NCI-H2081 treated with DMSO at 0.1 percent for 48 hours (cell line): ENCODE data around the gene ANKRD13D.

Source experiments
- DNase-seq: peaks from one replicate; lab custom pipeline; 2025; lab: John Stamatoyannopoulos, UW

ANKRD13D gene

GRCh38 chr11:67273260-67273990 lies 15.7 kb upstream of the ANKRD13D start:
- no peak for DNase-seq

- DNase-seq = no peak
These were observed 14.1 kb upstream of the ANKRD13D start for GRCh38 chr11:67274768-67275605.

GRCh38 chr11:67275606-67276409 lies 13.3 kb upstream of the ANKRD13D start:
- DNase-seq = no peak

GRCh38 chr11:67276781-67277230 lies 12.3 kb upstream of the ANKRD13D start:
- no peak for DNase-seq

DNA sequence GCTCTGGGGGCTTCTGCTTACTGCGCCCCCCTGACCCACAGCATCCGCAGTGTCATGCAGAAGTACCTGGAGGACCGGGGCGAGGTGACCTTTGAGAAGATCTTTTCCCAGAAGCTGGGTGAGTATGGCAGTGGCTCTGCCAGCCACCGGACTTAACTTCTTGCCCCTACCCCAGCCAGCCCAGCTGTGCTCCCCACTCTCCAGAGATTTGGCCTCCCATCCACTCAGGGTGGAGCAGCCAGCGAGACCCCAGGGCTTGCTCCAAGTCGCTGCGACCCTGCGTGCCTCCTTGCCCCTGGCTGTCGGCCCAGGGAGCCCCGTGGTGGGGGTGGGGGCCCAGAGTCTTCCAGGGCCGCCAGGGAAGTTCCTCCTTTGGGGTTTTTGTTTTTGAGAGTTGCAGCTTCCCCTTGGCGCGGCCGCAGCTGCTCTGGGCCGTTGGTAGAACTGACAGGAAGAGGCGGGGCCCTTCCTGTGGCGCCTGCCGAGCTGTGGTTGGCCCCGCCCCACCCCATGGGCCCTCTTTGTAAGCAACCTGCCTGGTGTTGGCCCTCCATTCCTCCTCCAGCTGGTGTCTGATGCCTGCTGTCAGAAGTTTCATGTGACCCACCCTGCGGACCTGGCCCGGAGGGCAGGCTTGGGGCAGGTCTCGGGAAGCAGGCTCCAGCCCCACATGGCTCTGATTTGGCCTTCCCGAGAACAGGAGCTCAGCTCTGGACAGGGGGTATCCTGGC lies 11.7 kb upstream of the ANKRD13D start:
- peak; percentile 28 for DNase-seq

DNA sequence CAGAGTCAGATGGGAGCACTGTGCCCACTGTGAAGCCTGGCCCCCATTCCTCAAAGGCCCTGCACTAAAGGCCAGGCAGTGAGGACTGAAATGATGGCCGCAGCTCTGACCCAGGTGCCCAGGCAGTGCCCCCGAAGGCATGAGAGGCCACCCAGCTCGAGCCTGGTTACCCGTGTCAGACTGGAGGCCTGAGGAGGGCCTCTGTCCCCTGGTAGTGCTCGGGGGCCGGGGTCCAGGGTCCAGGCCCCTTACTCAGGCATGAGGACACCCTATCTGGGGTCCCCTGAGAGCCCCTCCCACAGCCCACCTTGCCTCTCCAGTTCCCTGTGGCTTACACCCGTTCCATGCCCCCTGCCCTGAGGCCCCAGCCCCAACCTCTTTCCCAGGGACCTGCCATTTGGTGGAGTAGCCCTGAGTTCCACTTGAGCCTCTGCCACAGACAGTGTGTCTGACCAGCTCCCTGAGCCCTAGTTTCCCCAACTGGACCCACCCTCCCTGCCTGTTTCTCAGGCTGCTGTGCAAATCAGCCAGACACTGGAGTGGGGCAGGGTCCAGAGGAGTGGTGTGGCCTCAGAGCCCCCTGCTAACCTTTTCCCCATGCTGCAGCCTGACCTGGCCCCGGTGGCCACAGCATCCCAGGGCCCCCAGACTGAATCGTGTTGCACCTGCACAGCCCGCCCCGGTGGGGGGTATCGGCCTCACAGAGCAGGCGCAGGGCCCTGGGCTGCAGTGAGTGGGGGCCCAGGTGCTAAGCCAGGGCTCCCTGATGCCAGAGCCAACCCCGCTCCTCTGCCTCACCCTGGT lies 10.8 kb upstream of the ANKRD13D start:
- DNase-seq = no peak

GRCh38 chr11:67278939-67279588 lies 10.0 kb upstream of the ANKRD13D start:
- DNase-seq = no peak

GRCh38 chr11:67279589-67280340 lies 9.3 kb upstream of the ANKRD13D start:
- no peak for DNase-seq

DNA sequence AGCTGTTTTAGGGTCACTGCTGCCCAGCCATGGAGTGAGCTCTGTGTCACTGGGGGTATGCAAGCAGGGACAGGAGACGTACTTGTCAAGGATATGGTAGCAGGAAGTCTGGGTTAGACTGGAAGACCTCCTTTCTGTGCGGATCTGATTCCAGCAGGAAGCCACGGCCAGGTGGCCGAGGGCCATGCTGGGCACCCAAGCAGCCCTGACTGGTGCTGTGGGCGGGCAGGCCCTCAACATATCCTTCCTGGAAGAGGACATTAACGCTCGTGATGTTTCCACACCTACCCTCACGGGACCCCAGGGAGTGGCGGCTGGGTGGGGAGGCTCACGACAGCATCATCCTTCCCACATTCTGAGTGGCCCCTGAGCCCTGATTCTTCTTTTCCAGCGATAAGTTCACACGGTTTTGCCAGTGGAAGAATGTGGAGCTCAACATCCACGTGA lies 8.7 kb upstream of the ANKRD13D start:
- DNase-seq = no peak

DNA sequence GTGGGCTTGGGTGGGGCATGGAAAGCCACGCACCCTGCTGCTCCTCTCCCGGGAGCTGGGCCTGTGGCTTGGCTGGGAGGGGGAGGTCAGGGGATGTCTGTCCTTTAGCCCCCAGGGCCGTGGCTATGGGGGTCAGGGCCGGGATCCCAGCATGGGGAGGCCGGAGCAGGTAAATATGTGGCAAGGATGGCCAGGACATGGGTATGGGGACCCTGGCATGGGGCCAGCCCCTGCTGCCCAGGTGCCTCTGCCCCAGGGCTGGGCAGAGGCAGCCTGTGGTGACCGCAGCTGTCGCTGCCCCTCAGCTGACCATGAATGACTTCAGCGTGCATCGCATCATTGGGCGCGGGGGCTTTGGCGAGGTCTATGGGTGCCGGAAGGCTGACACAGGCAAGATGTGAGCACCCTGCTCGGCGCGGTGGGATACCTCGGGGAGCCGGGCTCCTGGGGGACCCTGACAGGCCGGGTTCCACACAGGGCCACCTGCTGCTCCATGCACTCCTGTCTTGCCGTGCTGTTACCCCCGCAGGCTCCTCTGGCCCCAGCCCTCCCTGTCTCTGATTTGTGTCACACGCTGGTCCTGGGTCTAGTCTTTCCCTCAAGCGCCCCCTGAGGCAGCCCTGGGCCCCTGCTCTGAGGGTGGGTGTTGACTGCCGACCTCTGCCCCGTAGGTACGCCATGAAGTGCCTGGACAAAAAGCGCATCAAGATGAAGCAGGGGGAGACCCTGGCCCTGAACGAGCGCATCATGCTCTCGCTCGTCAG lies 8.1 kb upstream of the ANKRD13D start:
- DNase-seq = no peak

GRCh38 chr11:67281552-67282150 lies 7.5 kb upstream of the ANKRD13D start:
- DNase-seq = no peak

GRCh38 chr11:67282155-67282875 lies 6.8 kb upstream of the ANKRD13D start:
- DNase-seq = no peak

DNA sequence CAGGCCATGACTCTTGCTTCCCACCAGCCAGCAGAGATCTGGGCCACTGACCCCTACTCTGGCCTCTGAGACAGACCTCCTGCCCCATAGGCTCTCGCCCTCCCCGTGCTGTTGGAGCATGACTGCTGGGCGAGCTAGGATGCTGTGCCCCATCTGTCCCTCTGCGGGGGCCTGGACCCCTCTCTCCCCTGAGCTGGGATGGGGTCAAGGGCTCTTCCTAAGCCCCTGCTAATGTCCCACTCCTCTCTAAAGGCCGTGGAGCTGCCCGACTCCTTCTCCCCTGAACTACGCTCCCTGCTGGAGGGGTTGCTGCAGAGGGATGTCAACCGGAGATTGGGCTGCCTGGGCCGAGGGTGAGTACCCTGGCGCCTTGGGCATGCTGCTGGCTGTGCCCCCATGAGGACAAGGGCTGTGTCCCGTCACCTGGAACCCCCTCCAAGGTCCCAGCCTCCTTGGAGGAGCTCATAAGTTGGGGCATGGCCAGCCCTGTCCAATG lies 6.2 kb upstream of the ANKRD13D start:
- no peak for DNase-seq

- DNase-seq = no peak
These were observed 5.6 kb upstream of the ANKRD13D start for GRCh38 chr11:67283481-67283963.

DNA sequence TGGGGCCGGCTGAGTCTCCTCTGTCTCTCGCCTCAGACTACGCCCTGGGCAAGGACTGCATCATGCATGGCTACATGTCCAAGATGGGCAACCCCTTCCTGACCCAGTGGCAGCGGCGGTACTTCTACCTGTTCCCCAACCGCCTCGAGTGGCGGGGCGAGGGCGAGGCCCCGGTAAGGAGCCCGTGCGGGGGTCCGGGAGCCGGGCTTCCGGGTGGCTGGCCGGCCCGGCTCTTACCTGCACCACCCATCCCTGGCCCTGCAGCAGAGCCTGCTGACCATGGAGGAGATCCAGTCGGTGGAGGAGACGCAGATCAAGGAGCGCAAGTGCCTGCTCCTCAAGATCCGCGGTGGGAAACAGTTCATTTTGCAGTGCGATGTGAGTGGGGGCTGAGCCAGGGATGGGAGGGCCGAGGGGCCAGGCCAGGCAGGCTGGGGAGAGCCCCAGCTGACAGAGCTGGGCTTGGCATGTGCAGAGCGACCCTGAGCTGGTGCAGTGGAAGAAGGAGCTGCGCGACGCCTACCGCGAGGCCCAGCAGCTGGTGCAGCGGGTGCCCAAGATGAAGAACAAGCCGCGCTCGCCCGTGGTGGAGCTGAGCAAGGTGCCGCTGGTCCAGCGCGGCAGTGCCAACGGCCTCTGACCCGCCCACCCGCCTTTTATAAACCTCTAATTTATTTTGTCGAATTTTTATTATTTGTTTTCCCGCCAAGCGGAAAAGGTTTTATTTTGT lies 4.1 kb upstream of the ANKRD13D start:
- no peak for DNase-seq
